HEK293T (cell line): ENCODE measurements around the gene EIF3CL.
"Not testable (repeated sequence)": the region's sequence is repeated elsewhere in the genome, so short reads cannot be mapped to it uniquely, and the experiment has no call there.

Source experiments
- BHLHE40 ChIP-seq: fragments of 450-650 bp; IDR thresholded peaks from 2 replicates; pipeline ENCODE4 v1.6.1; 2016; ENCODE audit warnings: mild to moderate bottlenecking, moderate library complexity, borderline replicate concordance
- ELF4 ChIP-seq: fragments of 450-650 bp; IDR thresholded peaks from 2 replicates; pipeline ENCODE4 v1.6.1; 2017; ENCODE audit warnings: antibody characterized with exemption
- HDGF ChIP-seq: fragments of 450-650 bp; IDR thresholded peaks from 2 replicates; pipeline ENCODE4 v1.6.1; 2017; ENCODE audit warnings: antibody characterized with exemption, borderline replicate concordance

DNA sequence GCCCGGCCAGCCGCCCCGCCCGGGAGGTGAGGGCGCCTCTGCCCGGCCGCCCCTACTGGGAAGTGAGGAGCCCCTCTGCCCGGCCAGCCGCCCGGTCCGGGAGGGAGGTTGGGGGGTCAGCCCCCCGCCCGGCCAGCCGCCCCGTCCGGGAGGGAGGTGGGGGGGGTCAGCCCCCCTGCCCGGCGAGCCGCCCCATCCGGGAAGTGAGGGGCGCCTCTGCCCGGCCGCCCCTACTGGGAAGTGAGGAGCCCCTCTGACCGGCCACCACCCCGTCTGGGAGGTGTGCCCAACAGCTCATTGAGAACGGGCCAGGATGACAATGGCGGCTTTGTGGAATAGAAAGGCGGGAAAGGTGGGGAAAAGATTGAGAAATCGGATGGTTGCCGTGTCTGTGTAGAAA lies 13.4 kb upstream of the EIF3CL start:
- not testable (repeated sequence) for TF ChIP-seq HDGF, ELF4, BHLHE40
